Heart right ventricle (tissue), 16 donors: Measurements from ENCODE around the gene CCDC9B. TPM values are rescaled to one million over a fixed set of nuclear protein-coding genes. Genes with fewer than 3 reads are reported as not detected.

Source experiments
- ATAC-seq, 8 donors: fragments of 200-7000 bp; cut with Tn5 transposase; one replicate each; pipeline ENCODE4 v1.9.1; 2020; ENCODE audit warnings: mild to moderate bottlenecking in 8 of 8, moderate library complexity in 8 of 8, moderate number of reproducible peaks in 1 of 8
- DNase-seq, 2 donors: peaks; one replicate each; pipeline ENCODE4 v3.0.0-alpha.2; 2020
- H3K27ac ChIP-seq, 10 donors: fragments of 200-600 bp; sonication (generic) in 2 of 10; one replicate each; pipeline versions ENCODE4 v1.5.0 to v1.8.0; 2020 to 2022; ENCODE audit warnings: mild to moderate bottlenecking in 3 of 10
- H3K27me3 ChIP-seq, 7 donors: fragments of 200-600 bp; one replicate each; pipeline ENCODE4 v1.8.0; 2021 to 2022; ENCODE audit warnings: mild to moderate bottlenecking in 2 of 7
- H3K36me3 ChIP-seq, 9 donors: fragments of 200-600 bp; sonication (generic) in 1 of 9; one replicate each; pipeline versions ENCODE4 v1.5.0 to v1.8.0; 2020 to 2022; ENCODE audit warnings: mild to moderate bottlenecking in 2 of 9
- H3K4me1 ChIP-seq, 9 donors: fragments of 200-600 bp; sonication (generic) in 1 of 9; one replicate each; pipeline versions ENCODE4 v1.5.0 to v1.8.0; 2020 to 2022; ENCODE audit warnings: mild to moderate bottlenecking in 4 of 9
- H3K4me3 ChIP-seq, 10 donors: fragments of 200-600 bp; sonication (generic) in 2 of 10; one replicate each; pipeline versions ENCODE4 v1.5.0 to v1.8.0; 2020 to 2022; ENCODE audit warnings: mild to moderate bottlenecking in 7 of 10, moderate library complexity in 2 of 10
- H3K9me3 ChIP-seq, 11 donors: fragments of 200-600 bp in 10 of 11; sonication (generic) in 2 of 11; one replicate each; pipeline versions ENCODE4 v1.5.0 to v1.8.0; 2013 to 2022; ENCODE audit warnings: mild to moderate bottlenecking in 2 of 11, control low read depth in 1 of 11, moderate library complexity in 1 of 11
- WGBS, 2 donors: extraction: QIAGEN DNeasy Blood & Tissue Kit; methylation state at CpG; one replicate each; pipeline ENCODE4 v1.1.7; 2013; ENCODE audit warnings: inconsistent platforms in 1 of 2; 5-methylcytosine and 5-hydroxymethylcytosine counted together
- intact Hi-C, 10 donors: fragments of 100-400 bp; cut with DNase I; formaldehyde crosslinking; loops; one replicate each; pipeline versions ENCODE4 v1.11.1 to v1.14.2; 2022
- polyA plus RNA-seq, 2 donors: library from polyadenylated mRNA; stranded (reverse); fragments of 200-250 nt; gene quantifications; one replicate each; pipeline ENCODE4 v1.2.3, GENCODE V29; 2013
- total RNA-seq, 10 donors: library from RNA; stranded (reverse); fragmentation: NEBNext Ultra II Directional in 3 of 10; extraction: Animal tissue kit (Norgen Biotek cat#: 25700) in 3 of 10; gene quantifications; one replicate each; pipeline versions ENCODE4 v1.2.1 to v1.2.4, GENCODE V29; 2021 to 2023
- TF ChIP-seq, protein P1 (sequence below), 9 donors: fragments of 200-600 bp; sonication (generic) in 2 of 9; IDR thresholded peaks; one replicate each; pipeline versions ENCODE4 v1.5.0 to v1.8.0; 2021 to 2022; ENCODE audit warnings: antibody characterized with exemption in 9 of 9, mild to moderate bottlenecking in 5 of 9, moderate library complexity in 1 of 9
- donor health status: Arrhythmogenic right ventricular cardiomyopathy.
- donor health status: ischemic (EF 13 %, LVEDD 7.1; RV severe dilation, severe dysfunction).
- donor health status: healthy with polysubstance abuse.
- donor health status: DM: no; HTN: yes; CAD: no.
- donor health status: DM: no; HTN: no; CAD: no.
- donor health status: ischemic (EF 25% LVEDD 6.9; RV normal size, moderate dysfunction).
- donor health status: ischemic (EF 25% LVEDD 5.7; RV mildly dilated, moderate dysfunction).
- donor health status: healthy.
- donor health status: DM: yes; HTN: yes; CAD: no.
- donor health status: Ischemic cardiomyopathy.
- donor health status: ischemic (EF 35%, LVEDD 5.7; RV mildly dilated, moderate dysfunction).
- donor health status: nonischemic (EF 11% LVEDD 7.7; RV severe dilation, severe dysfunction).
- donor health status: DM: yes; HTN: yes; CAD: no.
- donor health status: PGD.
- donor health status: ischemic (EF 29% LVEDD 5.4; RV normal size, mild dysfunction).
- donor health status: nonischemic (EF 23%, LVEDD 6.1; RV moderate dilation, normal function).

The CCDC9B gene
- total and polyA plus RNA-seq, 12 donors, result 13.0 to 190 (median 144) TPM

DNA sequence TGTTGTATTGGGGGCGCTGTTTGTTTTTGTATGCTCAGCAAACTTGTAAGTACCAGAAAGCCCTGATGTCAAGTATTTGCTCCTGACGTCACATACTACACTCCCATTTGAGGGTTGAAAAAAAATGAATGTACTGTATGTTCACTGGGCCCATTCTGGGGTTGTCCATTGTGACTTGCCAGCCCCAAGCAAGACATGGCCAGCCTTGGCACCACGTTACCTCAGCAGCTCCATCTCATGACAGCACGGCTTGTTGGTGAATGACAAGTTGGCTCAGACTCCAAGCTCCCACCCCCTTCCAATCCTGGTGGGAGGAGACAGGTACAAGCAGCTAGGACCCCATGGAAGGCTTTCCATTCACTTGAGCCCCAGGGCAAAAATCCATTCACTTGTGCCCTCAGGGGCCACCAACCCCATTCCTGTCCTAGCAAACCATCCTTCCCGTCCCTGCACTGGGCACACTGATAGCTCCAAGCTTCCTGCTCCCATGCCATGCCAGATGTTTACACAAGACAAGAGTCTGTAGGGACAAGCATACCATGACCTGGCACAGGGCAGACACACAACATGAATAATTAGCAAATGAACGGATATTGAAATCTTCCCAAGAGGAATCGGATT is 11.7 kb upstream of the CCDC9B start:
- no peak overlapping the region for H3K27ac ChIP-seq
- intact Hi-C loops, result no loop called here
- WGBS, 2 donors, result 81 to 85% methylated on average over 7 of the region's 7 CpGs
- no peak overlapping the region for H3K4me3 ChIP-seq
- TF ChIP-seq, protein P1, sequence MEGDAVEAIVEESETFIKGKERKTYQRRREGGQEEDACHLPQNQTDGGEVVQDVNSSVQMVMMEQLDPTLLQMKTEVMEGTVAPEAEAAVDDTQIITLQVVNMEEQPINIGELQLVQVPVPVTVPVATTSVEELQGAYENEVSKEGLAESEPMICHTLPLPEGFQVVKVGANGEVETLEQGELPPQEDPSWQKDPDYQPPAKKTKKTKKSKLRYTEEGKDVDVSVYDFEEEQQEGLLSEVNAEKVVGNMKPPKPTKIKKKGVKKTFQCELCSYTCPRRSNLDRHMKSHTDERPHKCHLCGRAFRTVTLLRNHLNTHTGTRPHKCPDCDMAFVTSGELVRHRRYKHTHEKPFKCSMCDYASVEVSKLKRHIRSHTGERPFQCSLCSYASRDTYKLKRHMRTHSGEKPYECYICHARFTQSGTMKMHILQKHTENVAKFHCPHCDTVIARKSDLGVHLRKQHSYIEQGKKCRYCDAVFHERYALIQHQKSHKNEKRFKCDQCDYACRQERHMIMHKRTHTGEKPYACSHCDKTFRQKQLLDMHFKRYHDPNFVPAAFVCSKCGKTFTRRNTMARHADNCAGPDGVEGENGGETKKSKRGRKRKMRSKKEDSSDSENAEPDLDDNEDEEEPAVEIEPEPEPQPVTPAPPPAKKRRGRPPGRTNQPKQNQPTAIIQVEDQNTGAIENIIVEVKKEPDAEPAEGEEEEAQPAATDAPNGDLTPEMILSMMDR (IDR thresholded peaks at IDR 0.05), result no peak
- H3K27me3 ChIP-seq, result no peaks in the 10 kb centered on the region
- H3K36me3 ChIP-seq, result no peaks in the 10 kb centered on the region
- no peak for DNase-seq
- H3K4me1 ChIP-seq, result peaks cover 0 to 25% (median 9%) of the 10 kb centered on the region in 9 donors
- H3K9me3 ChIP-seq, result no peaks in the 10 kb centered on the region
- no peak for ATAC-seq

DNA sequence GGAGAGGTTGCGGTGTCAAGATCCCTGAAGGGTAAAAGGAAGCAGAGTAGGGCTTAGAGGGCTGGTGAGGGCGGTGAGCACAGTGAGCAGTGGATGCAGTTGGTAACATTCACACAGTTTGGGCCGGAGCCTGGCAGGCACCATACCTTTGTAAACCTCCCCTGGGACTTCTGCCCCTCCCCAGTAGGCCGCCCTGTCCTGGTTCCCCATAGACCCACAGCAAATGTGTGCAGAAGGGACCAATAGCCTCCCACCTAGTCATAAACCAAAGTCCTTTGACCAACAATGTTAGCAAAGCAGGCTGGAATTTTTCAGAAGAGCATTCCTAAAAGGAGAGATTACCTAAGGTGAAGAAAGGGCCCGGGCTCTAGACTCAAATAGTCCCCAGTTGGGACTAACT is 8.4 kb upstream of the CCDC9B start:
- 91 to 96% methylated on average over 5 of the region's 5 CpGs for WGBS, 2 donors
- intact Hi-C loops, result loop anchor here in 1 of 10 donors (5.0 kb wide), 1 partner anchor 73 kb away; no protein-coding TSS in a partner anchor
- H3K27ac ChIP-seq, result no peak overlapping the region
- peaks cover 3 to 25% (median 11%) of the 10 kb centered on the region in 9 donors for H3K4me1 ChIP-seq
- ATAC-seq, result no peak
- no peaks in the 10 kb centered on the region for H3K9me3 ChIP-seq
- TF ChIP-seq, protein P1 (IDR thresholded peaks at IDR 0.05), result no peak
- H3K36me3 ChIP-seq, result no peaks in the 10 kb centered on the region
- no peak overlapping the region for H3K4me3 ChIP-seq
- no peaks in the 10 kb centered on the region for H3K27me3 ChIP-seq
- no peak for DNase-seq

GRCh38 chr15:40348474-40348870 is 7.7 kb upstream of the CCDC9B start:
- H3K27me3 ChIP-seq, result no peaks in the 10 kb centered on the region
- intact Hi-C loops, result loop anchor here in 1 of 10 donors (5.0 kb wide), 1 partner anchor 74 kb away; no protein-coding TSS in a partner anchor
- peaks cover 3 to 26% (median 15%) of the 10 kb centered on the region in 9 donors for H3K4me1 ChIP-seq
- ATAC-seq (peak in 4 of 8 donors; percentile 29 to 48 (median 32)), DNase-seq (no peak)
- WGBS, 2 donors, result 77 to 78% methylated on average over 5 of the region's 5 CpGs
- no peak overlapping the region for H3K4me3 ChIP-seq
- TF ChIP-seq, protein P1 (IDR thresholded peaks at IDR 0.05), result no peak
- no peak overlapping the region for H3K27ac ChIP-seq
- no peaks in the 10 kb centered on the region for H3K36me3 ChIP-seq
- no peaks in the 10 kb centered on the region for H3K9me3 ChIP-seq

- 87 to 92% methylated on average over 11 of the region's 11 CpGs for WGBS, 2 donors
- H3K9me3 ChIP-seq, result no peaks in the 10 kb centered on the region
- no peak overlapping the region for H3K4me3 ChIP-seq
- TF ChIP-seq, protein P1 (IDR thresholded peaks at IDR 0.05), result no peak
- ATAC-seq (no peak), DNase-seq (no peak)
- H3K27me3 ChIP-seq, result no peaks in the 10 kb centered on the region
- H3K4me1 ChIP-seq, result peaks cover 3 to 32% (median 20%) of the 10 kb centered on the region in 9 donors
- intact Hi-C loops, result loop anchor here in 1 of 10 donors (5.0 kb wide), 1 partner anchor 74 kb away; no protein-coding TSS in a partner anchor
- H3K27ac ChIP-seq, result no peak overlapping the region
- no peaks in the 10 kb centered on the region for H3K36me3 ChIP-seq
These were observed 7.1 kb upstream of the CCDC9B start for GRCh38 chr15:40347559-40348473.
